Osteoblast (primary cell): ENCODE measurements around the gene PAF1. TPM values are rescaled to one million over a fixed set of nuclear protein-coding genes. Genes with fewer than 3 reads are reported as not detected.
A peak's percentile ranks its signal among the peaks of the same experiment; 100 is the strongest.

Source experiments
- DNase-seq: peaks from one replicate; pipeline ENCODE4 v3.0.0; 2011; ENCODE audit warnings: low spot score, mixed read lengths; ENCODE audit not compliant: insufficient read length; ENCODE audit errors: missing footprints
- H2AFZ ChIP-seq: 2 replicates; pipeline ENCODE4 v1.6.0; 2011; ENCODE audit warnings: mild to moderate bottlenecking, low read length
- H3K27ac ChIP-seq: 2 replicates; pipeline ENCODE4 v1.5.1; 2011; ENCODE audit warnings: mild to moderate bottlenecking, low read depth, low read length, moderate library complexity
- H3K27me3 ChIP-seq: 2 replicates; pipeline ENCODE4 v1.6.0; 2012; ENCODE audit warnings: mild to moderate bottlenecking, control low read depth, inconsistent platforms, low read length, moderate library complexity; ENCODE audit not compliant: insufficient read depth
- H3K36me3 ChIP-seq: 2 replicates; pipeline ENCODE4 v1.5.1; 2011; ENCODE audit warnings: mild to moderate bottlenecking, low read length, control low read depth, moderate library complexity; ENCODE audit not compliant: insufficient read depth
- H3K4me1 ChIP-seq: 2 replicates; pipeline ENCODE4 v1.5.1; 2011; ENCODE audit warnings: mild to moderate bottlenecking, low read length, control low read depth, moderate library complexity; ENCODE audit not compliant: insufficient read depth
- H3K4me2 ChIP-seq: 2 replicates; pipeline ENCODE4 v1.6.0; 2011; ENCODE audit warnings: mild to moderate bottlenecking, low read length; ENCODE audit not compliant: insufficient read depth
- H3K4me3 ChIP-seq: fragments of 200-600 bp; sonication (generic); 3 replicates; pipeline ENCODE4 v1.5.1; 2012; ENCODE audit warnings: mild to moderate bottlenecking, low read length, inconsistent platforms; ENCODE audit not compliant: insufficient read depth
- H3K79me2 ChIP-seq: 2 replicates; pipeline ENCODE4 v1.6.0; 2012; ENCODE audit warnings: mild to moderate bottlenecking, low read length, control low read depth, inconsistent platforms; ENCODE audit not compliant: insufficient read depth
- H3K9me3 ChIP-seq: 2 replicates; pipeline ENCODE4 v1.5.1; 2011; ENCODE audit warnings: low read depth, low read length, control low read depth
- H4K20me1 ChIP-seq: 2 replicates; pipeline ENCODE4 v1.6.0; 2012; ENCODE audit warnings: mild to moderate bottlenecking, low read length, control low read depth; ENCODE audit not compliant: insufficient read depth
- CTCF ChIP-seq: IDR thresholded peaks from 2 replicates; pipeline ENCODE4 v1.5.1; 2011; ENCODE audit warnings: mild to moderate bottlenecking, low read depth, low read length, moderate library complexity; ENCODE audit errors: extremely low read depth
- total RNA-seq: library from RNA; depleted of rRNA; stranded (reverse); fragments of >200 nt; gene quantifications from 2 replicates; pipeline ENCODE4 v1.2.3, GENCODE V29; 2012

The PAF1 gene
- total RNA-seq, 1 donor, result 29.3 TPM

GRCh38 chr19:39365531-39365930, 25.4 kb downstream of the PAF1 start:
- Histone ChIP-seq H3K4me1 (peaks cover 26% of the 10 kb centered on the region), H3K9me3 (no peaks in the 10 kb centered on the region), H3K4me2 (no peak overlapping the region), H3K79me2 (peaks cover 43% of the 10 kb centered on the region), H2AFZ (no peak overlapping the region), H3K36me3 (peaks cover 52% of the 10 kb centered on the region), H3K27ac (no peak overlapping the region), H3K4me3 (no peak overlapping the region), H4K20me1 (peaks cover 8% of the 10 kb centered on the region), H3K27me3 (no peaks in the 10 kb centered on the region)
- DNase-seq, result no peak
- no peak for TF ChIP-seq CTCF

- Histone ChIP-seq H3K36me3 (peaks cover 52% of the 10 kb centered on the region), H3K9me3 (no peaks in the 10 kb centered on the region), H3K27me3 (no peaks in the 10 kb centered on the region), H3K27ac (peak overlapping the region; percentile 74), H4K20me1 (peaks cover 8% of the 10 kb centered on the region), H3K79me2 (peaks cover 42% of the 10 kb centered on the region), H2AFZ (no peak overlapping the region), H3K4me1 (peaks cover 26% of the 10 kb centered on the region), H3K4me3 (no peak overlapping the region), H3K4me2 (peak overlapping the region; percentile 16)
- TF ChIP-seq CTCF, result no peak
- DNase-seq, result peak; percentile 84
Observed at GRCh38 chr19:39363901-39364457, 26.9 kb downstream of the PAF1 start.

DNA sequence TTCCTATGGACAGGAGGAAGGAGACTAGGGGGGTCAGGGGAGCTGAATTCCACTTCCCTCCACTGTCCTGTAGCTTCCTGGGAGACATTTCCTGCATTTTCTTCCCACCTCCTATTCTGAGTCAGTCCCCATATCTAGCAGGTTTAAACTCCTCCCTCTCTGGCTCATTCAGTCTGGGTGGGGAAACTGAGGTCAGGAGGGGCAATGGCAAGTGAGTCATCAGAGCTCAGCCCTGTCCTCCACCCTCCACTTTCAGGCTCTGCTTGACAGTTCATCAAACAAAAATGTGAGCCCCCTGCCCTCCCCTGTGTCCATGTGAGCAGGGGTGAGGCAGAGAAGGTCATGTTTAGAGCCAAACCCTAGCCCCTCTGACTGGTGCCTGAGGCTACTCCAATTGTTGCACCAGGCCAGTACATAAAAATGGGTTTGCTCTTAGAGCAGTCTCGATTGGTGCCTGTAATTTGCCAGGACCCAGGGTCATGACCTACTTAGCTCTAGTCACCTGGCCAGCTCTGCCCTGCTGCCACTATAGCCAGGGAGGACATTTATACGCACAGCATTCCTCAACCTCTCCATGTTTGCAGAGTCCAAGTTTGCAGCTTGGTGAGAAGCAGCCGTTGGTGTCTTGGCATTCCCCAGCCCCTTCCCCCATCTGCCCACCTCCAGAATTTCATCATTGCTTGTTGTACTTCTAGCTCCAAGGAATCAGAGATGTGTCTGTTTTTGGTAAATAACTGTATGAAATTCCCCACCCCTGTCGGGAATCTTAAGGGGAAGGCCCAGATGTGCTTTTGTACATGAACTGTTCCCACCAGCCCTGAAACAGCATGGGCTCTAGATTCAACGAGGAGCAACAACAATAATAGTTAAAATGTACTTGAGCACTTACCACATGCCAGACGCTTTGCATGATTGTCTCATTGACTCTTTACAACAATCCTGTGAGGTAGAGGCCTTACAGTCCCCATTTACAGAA, 27.9 kb downstream of the PAF1 start:
- peak overlapping the region; percentile 34 for H3K4me2 ChIP-seq
- H4K20me1 ChIP-seq, result peaks cover 8% of the 10 kb centered on the region
- DNase-seq, result peak; percentile 92
- H3K27me3 ChIP-seq, result no peaks in the 10 kb centered on the region
- H2AFZ ChIP-seq, result no peak overlapping the region
- H3K36me3 ChIP-seq, result peaks cover 52% of the 10 kb centered on the region
- peaks cover 34% of the 10 kb centered on the region for H3K79me2 ChIP-seq
- no peaks in the 10 kb centered on the region for H3K9me3 ChIP-seq
- H3K27ac ChIP-seq, result peak overlapping the region; percentile 74
- peaks cover 26% of the 10 kb centered on the region for H3K4me1 ChIP-seq
- no peak overlapping the region for H3K4me3 ChIP-seq
- TF ChIP-seq CTCF, result no peak

GRCh38 chr19:39360599-39360998, 30.3 kb downstream of the PAF1 start:
- no peak for DNase-seq

More at GRCh38 chr19:39360599-39360998, 30.3 kb downstream of the PAF1 start:
- Histone ChIP-seq H3K4me3 (no peak overlapping the region), H3K4me1 (peaks cover 26% of the 10 kb centered on the region), H3K4me2 (no peak overlapping the region), H3K9me3 (no peaks in the 10 kb centered on the region), H2AFZ (no peak overlapping the region), H3K27me3 (no peaks in the 10 kb centered on the region), H3K36me3 (peaks cover 66% of the 10 kb centered on the region), H4K20me1 (peaks cover 8% of the 10 kb centered on the region), H3K79me2 (peaks cover 37% of the 10 kb centered on the region), H3K27ac (no peak overlapping the region)
- no peak for TF ChIP-seq CTCF
